Activated naive CD4-positive, alpha-beta T cell (primary cell): Measurements from ENCODE around the gene GYS2.
"Not testable (repeated sequence)": the region's sequence is repeated elsewhere in the genome, so short reads cannot be mapped to it uniquely, and the experiment has no call there.

ENCODE experiments used
- DNase-seq, 4 experiments: peaks; one replicate each; lab custom pipeline; 2025; lab: John Stamatoyannopoulos, UW

Gene GYS2

DNA sequence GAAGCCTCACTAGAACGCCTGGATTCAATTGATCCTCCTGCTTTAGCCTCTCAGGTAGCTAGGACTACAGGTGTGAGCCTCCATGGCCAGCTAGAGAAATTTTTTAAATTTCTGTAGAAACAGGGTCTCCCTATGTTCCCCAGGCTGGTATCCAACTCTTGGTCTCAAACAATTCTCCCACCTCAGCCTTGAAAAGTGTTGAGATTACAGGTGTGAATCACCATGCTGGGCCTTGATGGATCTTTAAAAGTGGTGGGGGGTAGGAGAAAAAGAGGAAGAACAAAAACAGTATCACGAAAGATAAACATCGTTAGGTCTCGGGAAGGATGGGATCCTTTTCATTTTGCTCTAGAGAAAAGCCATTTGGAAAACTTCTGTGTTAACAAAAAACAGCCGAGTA lies 4.5 kb downstream of the GYS2 start:
- DNase-seq: no peak

GRCh38 chr12:21599143-21599999 lies 5.3 kb downstream of the GYS2 start:
- DNase-seq: no peak

- no peak for DNase-seq
Observed at GRCh38 chr12:21598651-21599050, 6.0 kb downstream of the GYS2 start.

DNA sequence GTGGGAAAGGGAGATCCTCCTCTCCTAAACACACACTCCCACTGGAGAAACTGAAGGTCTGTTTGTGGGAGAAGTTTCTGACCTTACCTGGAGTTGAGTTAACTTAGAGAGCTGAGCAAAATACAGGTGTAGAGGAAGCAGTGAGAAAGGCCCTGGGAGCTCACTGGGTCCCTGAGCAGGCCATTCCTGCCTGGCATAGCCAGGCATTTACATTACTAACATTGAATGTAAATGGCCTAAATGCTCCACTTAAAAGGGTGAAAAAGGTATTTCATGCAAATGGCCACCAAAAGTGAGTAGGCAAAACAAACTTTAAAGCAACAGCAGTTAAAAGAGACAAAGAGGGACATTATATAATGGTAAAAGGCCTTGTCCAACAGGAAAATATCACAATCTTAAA lies 9.3 kb downstream of the GYS2 start:
- not testable (repeated sequence) for DNase-seq

DNA sequence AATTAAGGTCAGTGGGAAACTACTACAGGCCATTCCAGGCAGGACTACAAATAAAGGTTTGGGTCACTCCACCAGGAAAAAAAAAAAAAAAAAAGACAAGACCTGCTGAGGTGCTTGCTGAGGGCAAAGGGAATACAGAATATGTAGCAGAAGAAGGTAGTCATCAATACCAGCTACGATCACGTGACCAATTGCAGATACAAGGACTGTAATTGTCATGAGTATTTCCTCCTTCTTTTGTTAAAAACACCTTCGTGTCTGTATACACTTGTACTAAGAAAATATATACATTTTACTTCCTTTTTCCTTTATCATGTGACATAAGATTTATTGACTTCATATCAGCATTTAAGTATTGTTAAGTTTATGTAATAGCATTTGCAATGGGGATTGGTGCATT lies 19.2 kb downstream of the GYS2 start:
- no peak for DNase-seq

DNA sequence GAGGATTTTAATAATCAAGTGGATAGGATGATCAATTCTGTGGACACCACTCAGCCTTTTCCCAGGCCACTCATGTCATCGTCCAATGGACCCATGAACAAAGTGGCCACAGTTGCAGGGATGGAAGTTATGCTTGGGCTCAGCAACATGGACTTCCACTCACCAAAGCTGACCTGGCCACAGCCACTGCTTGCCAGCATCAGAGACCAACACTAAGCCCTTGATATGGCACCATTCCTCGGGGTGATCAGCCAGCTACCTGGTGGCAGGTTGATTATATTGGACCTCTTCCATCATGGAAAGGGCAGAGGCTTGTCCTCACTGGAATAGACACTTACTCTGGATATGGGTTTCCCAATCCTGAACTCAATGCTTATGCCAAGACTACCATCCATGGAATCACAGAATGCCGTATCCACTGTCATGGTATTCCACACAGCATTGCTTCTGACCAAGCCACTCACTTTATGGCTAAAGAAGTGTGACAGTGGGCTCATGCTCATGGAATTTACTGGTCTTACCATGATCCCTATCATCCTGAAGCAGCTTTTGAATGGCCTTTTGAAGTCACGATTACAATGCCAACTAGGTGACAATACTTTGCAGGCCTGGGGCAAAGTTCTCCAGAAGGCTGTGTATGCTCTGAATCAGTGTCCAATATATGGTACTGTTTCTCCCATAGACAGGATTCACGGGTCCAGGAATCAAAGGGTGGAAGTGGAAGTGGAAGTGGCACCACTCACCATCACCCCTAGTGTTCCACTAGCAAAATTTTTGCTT lies 20.1 kb downstream of the GYS2 start:
- DNase-seq: not testable (repeated sequence)

- no peak for DNase-seq
Observed at GRCh38 chr12:21583587-21583986, 21.1 kb downstream of the GYS2 start.

GRCh38 chr12:21580748-21581516 lies 23.7 kb downstream of the GYS2 start:
- no peak for DNase-seq

GRCh38 chr12:21577516-21577915 lies 27.1 kb downstream of the GYS2 start:
- no peak for DNase-seq

DNA sequence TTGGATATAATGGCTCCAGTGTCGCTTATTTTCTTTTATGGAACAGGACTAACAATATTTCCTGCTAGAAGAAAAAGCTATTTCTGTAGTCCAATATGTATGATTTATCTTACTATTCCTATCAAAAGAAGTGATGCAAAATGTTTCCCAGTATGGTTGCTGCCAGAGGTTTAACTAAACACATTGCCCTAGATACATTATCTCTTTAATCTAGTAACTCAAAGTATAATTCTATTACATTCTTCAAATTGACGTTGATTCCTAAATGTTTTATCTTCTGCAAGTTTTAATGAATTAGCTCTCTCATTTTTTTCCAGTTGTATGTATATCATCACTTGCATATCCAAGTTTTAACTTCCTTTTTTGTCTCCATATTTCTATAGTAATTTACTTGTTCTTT lies 28.2 kb downstream of the GYS2 start:
- no peak for DNase-seq

DNA sequence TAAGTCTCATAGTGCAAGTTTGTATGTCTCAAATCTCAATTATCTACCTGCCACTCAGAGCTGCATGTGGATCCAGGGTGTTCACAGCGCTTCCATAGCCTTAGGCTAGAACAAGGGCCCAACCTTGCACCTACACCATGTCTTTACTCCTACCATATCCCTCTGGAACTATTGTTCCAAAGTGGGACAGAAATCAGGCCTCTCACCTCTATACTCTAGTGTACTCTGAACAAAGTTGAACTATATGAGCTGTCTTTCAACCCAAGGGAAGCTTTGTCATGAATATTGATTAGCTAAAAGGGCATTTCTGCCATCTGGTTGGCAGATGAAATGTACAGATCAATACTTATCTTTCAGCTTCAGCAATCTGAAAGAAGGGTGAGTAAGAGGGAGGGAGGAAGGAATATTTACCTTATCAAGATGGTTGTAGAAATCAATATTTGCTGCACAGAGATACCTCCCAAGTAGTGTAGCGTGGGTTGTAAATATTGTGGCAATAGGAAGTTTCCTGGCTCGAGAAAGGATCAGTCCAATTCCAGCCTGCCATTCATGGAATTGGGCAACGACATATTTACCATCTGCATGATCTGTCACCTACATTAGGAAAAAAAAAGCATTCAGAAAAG lies 30.8 kb downstream of the GYS2 start:
- no peak for DNase-seq

GRCh38 chr12:21571046-21571445 lies 33.6 kb downstream of the GYS2 start:
- DNase-seq: no peak

DNA sequence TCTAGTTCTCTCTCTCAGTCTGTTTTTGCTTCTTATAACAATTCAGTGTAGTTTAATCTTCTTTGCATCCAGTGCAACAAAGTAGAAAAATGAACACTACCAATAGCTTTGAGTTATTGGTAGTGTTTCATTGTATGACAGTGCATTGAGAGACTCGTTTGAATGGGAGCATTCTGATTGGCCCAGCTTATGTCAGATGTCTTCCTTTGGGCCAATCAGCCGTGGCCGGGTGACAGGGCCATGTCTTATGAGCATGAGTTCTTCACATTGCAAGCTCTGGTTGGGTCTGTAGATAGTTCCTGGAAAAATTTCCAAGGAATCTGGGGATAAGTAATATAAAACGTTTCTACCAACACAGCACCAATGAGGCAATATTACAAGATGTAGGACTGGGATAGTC lies 36.5 kb downstream of the GYS2 start:
- no peak for DNase-seq

DNA sequence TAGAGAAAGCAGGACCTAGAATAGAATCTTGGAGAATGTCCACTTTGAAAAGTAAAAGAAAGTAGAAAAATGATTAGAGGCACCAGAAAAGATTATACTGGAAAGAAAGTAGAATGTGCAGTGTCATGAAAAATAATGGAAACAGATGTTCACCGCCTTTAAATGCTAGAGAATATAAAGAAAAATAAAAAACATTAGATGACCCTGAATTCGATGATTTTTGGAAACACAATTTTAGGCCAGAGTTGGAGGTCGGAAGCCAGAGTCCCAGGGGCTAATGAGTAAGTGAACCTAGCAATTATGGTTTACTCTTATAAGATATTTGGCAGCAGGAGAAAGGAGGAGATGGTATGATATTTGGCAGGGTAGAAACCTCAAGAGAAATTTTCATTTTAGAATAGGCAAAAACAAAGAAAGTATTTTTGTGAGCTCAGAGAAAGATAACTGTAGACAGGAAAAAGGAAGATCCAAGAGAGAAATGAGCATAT lies 37.7 kb downstream of the GYS2 start:
- DNase-seq: no peak

GRCh38 chr12:21566223-21566906 lies 38.3 kb downstream of the GYS2 start:
- no peak for DNase-seq

DNA sequence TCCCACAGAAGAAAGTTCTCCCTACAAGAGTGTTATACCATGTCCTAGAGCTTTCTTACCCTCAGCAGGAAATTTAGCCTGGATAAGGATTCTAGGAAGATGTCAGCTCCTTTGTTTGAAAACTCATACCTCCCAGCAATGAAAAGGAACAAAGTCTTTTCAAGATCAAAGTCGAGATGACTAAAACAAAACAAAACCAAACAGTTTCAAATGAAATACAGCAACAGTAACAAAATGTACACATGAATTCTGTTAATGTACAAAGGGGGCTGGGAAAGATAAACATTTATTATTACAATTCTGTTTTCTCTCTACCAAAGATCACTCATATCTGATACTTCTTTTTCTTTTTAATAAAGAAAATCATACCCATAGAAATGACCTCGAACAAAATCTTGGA lies 41.8 kb downstream of the GYS2 start:
- DNase-seq: no peak

GRCh38 chr12:21561158-21561557 lies 43.5 kb downstream of the GYS2 start:
- no peak for DNase-seq

DNA sequence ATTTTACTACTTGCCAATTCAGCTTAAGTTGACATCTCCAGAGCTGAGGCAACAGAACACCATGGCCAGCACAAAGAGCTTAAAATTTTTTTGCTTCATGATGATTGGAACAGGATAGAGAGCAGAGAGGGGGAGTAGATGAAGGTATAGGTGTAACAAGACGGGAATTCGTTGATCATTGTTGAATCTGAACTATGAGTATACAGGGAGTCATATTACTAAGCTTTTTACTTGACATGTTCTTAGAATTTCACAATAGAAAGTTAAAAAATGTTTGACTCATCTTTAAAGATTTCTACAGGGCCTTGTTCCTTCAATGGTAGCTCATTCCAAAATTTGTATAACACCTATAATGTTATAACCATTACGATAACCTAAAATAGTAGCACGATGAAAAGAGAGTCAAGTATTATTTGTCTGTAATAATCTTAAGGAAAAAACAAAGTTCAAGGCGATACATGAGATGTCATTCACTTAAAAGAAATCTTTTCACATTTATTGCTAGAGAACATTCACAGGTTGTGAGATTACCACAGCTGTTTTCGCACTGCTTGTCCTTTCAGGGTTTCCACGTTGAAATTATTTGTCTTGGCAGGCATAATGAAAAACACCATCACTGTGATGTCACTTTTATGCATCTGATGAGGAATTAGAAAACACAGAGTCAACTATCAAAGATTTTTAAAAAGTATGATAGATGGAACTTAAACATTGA lies 44.6 kb downstream of the GYS2 start:
- no peak for DNase-seq

- no peak for DNase-seq
Observed at GRCh38 chr12:21558100-21558679, 46.5 kb downstream of the GYS2 start.

DNA sequence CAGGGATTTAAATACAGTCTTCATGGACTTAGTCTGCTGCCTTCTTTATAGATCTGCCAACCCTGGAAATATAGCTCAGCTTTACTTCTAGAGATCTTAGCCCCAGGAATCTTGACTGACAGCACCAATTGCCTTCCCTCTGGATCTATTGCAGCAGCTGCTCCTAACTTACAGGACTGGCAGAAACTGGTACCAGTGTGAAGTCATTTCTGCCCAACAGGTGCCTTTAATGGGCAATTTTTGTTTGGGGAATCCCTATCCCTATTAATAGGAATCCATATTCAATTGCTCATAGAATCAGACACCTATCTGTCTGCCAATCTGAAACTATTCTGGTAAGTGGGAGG lies 51.3 kb downstream of the GYS2 start:
- DNase-seq: no peak
